Mammary epithelial cell (primary cell): Measurements from ENCODE around the gene MLN.

Experiments
- EZH2 ChIP-seq: IDR thresholded peaks from 2 replicates; pipeline ENCODE4 v1.6.1; 2012; ENCODE audit warnings: low read length, inconsistent platforms, borderline replicate concordance
- TF ChIP-seq, protein P1 (sequence below), 2 donors: IDR thresholded peaks in 1 of 2; conservative IDR thresholded peaks in 1 of 2; 2 replicates each; pipeline ENCODE4 v1.5.1; 2011 to 2012; ENCODE audit warnings: inconsistent platforms in 2 of 2, low read length in 2 of 2, mild to moderate bottlenecking in 2 of 2, control low read depth in 1 of 2, low read depth in 1 of 2; ENCODE audit not compliant: insufficient read depth in 1 of 2; ENCODE audit errors: extremely low read depth in 1 of 2

DNA sequence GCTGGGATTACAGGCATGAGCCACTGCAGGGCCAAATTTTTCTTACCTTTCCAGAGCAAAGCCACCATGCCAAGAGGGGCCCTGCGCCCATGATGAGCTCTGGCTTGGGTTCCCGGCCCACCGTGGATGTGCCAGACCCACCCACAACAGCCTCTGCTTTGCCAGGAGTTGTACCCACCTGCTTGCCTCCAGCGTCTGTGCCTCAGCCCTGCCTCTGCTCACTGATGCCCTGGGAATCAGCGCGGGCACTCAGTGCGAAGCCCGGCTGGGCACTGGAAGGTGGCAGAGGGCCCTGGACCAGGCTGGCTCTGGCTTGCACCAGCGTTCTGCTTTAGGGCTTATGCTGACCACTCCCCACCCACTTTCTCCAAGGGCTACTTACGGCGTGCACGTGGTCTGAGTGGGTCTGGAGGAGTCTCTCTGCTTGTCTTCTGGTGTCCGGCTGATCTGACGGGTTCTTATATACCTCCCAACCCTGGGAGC is at the start of gene MLN:
- TF ChIP-seq, protein P1, sequence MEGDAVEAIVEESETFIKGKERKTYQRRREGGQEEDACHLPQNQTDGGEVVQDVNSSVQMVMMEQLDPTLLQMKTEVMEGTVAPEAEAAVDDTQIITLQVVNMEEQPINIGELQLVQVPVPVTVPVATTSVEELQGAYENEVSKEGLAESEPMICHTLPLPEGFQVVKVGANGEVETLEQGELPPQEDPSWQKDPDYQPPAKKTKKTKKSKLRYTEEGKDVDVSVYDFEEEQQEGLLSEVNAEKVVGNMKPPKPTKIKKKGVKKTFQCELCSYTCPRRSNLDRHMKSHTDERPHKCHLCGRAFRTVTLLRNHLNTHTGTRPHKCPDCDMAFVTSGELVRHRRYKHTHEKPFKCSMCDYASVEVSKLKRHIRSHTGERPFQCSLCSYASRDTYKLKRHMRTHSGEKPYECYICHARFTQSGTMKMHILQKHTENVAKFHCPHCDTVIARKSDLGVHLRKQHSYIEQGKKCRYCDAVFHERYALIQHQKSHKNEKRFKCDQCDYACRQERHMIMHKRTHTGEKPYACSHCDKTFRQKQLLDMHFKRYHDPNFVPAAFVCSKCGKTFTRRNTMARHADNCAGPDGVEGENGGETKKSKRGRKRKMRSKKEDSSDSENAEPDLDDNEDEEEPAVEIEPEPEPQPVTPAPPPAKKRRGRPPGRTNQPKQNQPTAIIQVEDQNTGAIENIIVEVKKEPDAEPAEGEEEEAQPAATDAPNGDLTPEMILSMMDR (conservative IDR thresholded peaks at IDR 0.05 in 1 of 2, IDR thresholded peaks at IDR 0.05 in 1 of 2; ENCODE audit: extremely low read depth in 1 of 2, insufficient read depth in 1 of 2, low read depth in 1 of 2, low read length in 2 of 2), result no peak
- no peak for TF ChIP-seq EZH2
